Measurements from ENCODE around the gene SLC15A1. TPM values are rescaled to one million over a fixed set of nuclear protein-coding genes. Genes with fewer than 3 reads are reported as not detected.

SLC15A1 gene
- total RNA-seq, 1 experiment from 2014 or later = 2.6 TPM

DNA sequence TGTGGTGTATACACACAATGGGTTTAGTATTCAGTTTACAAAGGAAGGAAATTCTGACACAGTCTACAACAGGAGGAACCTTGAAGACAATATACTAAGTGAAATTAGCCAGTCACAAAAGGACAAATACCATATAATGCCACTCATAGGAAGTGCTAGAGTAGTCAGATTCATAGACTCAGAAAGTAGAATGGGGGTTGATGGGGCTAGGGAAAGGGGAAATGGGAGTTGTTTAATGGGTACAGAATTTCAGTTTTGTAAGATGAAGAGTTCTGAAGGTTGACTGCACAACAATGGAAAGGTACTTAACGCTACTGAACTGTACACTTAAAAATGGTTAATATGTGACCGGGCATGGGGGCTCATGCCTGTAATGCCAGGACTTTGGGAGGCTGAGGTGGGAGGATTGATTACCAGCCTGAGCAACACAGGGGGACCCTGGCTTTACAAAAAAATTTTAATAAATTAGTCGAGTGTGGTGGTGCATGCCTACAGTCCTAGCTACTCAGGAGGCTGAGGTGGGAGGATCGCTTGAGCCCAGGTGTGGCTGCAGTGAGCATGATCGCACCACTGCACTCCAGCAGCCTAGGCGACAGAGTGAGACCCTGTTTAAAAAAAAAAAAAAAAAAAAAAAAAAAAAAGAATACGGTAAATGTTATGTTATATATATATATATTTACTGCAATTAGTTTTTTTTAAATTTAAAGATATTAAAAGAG, 45.0 kb downstream of the SLC15A1 start:
- Histone ChIP-seq H3K9me3 (ENCODE audit: control insufficient read depth in 1 of 2, insufficient read depth in 1 of 2, low read depth in 1 of 2, low read length in 2 of 2) (no peaks in the 10 kb centered on the region), H4K20me1 (ENCODE audit: insufficient read depth) (no peaks in the 10 kb centered on the region), H3K27me3 (ENCODE audit: insufficient read depth, low read length) (no peaks in the 10 kb centered on the region), H3K4me2 (ENCODE audit: low read length) (no peak overlapping the region), H3K27ac (ENCODE audit: low read depth, low read length) (no peak overlapping the region), H3K9me2 (ENCODE audit: insufficient read depth) (no peaks in the 10 kb centered on the region), H3K4me3 (replicated peaks in 1 of 2; ENCODE audit: low read depth in 1 of 2, low read length in 2 of 2) (no peak overlapping the region), H3K36me3 (ENCODE audit: control insufficient read depth in 1 of 2, insufficient read depth in 2 of 2, low read length in 2 of 2) (no peaks in the 10 kb centered on the region), H2AFZ (ENCODE audit: low read depth, low read length, poor library complexity, severe bottlenecking) (no peak overlapping the region), H3K9ac (ENCODE audit: low read length) (no peak overlapping the region), H3K79me2 (ENCODE audit: insufficient read depth, low read length) (no peaks in the 10 kb centered on the region), H3K4me1 (ENCODE audit: control insufficient read depth in 1 of 2, insufficient read depth in 2 of 2, low read length in 2 of 2) (peaks cover 0 to 8% of the 10 kb centered on the region in 2 experiments; a peak in 1 of 4 replicates)
- BruUV-seq (replicated peaks) = no TSS peak
- intact Hi-C loops (cut with micrococcal nuclease) = no loop called here
- CTCF ChIA-PET = no interaction called here
- ATAC-seq (no peak), DNase-seq (ENCODE audit: low read depth, low spot score) (no peak)
- POLR2A ChIA-PET = no interaction called here
- RAD21 ChIA-PET (ENCODE audit: low non-redundant PET in 1 of 2, low total read pairs in 2 of 2, uncharacterized antibody in 2 of 2, unreplicated experiment in 2 of 2) = no interaction called here
- TF ChIP-seq ZFX (IDR thresholded peaks at IDR 0.05) (no peak), SIN3A (IDR thresholded peaks at IDR 0.05; ENCODE audit: low read depth) (no peak), CEBPB (IDR thresholded peaks at IDR 0.05; ENCODE audit: low read depth) (no peak), ELF1 (IDR thresholded peaks at IDR 0.05; ENCODE audit: borderline replicate concordance, low read depth) (no peak), SRF (IDR thresholded peaks at IDR 0.05; ENCODE audit: low read depth) (no peak), POLR2A (IDR thresholded peaks at IDR 0.05; ENCODE audit: borderline replicate concordance, extremely low read depth, insufficient read depth, insufficient read length) (no peak)
- TF ChIP-seq, protein P1, sequence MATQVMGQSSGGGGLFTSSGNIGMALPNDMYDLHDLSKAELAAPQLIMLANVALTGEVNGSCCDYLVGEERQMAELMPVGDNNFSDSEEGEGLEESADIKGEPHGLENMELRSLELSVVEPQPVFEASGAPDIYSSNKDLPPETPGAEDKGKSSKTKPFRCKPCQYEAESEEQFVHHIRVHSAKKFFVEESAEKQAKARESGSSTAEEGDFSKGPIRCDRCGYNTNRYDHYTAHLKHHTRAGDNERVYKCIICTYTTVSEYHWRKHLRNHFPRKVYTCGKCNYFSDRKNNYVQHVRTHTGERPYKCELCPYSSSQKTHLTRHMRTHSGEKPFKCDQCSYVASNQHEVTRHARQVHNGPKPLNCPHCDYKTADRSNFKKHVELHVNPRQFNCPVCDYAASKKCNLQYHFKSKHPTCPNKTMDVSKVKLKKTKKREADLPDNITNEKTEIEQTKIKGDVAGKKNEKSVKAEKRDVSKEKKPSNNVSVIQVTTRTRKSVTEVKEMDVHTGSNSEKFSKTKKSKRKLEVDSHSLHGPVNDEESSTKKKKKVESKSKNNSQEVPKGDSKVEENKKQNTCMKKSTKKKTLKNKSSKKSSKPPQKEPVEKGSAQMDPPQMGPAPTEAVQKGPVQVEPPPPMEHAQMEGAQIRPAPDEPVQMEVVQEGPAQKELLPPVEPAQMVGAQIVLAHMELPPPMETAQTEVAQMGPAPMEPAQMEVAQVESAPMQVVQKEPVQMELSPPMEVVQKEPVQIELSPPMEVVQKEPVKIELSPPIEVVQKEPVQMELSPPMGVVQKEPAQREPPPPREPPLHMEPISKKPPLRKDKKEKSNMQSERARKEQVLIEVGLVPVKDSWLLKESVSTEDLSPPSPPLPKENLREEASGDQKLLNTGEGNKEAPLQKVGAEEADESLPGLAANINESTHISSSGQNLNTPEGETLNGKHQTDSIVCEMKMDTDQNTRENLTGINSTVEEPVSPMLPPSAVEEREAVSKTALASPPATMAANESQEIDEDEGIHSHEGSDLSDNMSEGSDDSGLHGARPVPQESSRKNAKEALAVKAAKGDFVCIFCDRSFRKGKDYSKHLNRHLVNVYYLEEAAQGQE (IDR thresholded peaks at IDR 0.05; ENCODE audit: low read depth) = no peak
- TF ChIP-seq, protein P2, sequence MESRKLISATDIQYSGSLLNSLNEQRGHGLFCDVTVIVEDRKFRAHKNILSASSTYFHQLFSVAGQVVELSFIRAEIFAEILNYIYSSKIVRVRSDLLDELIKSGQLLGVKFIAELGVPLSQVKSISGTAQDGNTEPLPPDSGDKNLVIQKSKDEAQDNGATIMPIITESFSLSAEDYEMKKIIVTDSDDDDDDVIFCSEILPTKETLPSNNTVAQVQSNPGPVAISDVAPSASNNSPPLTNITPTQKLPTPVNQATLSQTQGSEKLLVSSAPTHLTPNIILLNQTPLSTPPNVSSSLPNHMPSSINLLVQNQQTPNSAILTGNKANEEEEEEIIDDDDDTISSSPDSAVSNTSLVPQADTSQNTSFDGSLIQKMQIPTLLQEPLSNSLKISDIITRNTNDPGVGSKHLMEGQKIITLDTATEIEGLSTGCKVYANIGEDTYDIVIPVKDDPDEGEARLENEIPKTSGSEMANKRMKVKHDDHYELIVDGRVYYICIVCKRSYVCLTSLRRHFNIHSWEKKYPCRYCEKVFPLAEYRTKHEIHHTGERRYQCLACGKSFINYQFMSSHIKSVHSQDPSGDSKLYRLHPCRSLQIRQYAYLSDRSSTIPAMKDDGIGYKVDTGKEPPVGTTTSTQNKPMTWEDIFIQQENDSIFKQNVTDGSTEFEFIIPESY (IDR thresholded peaks at IDR 0.05; ENCODE audit: extremely low read depth, insufficient replicate concordance, low read length) = no peak

Data from HCT116 (cell line).